Right lobe of liver (tissue), 4 donors: ENCODE data around the gene COL16A1.

Experiments used
- CTCF ChIP-seq, 4 donors: fragments of 200-600 bp in 3 of 4; fragments of 450-650 bp in 1 of 4; IDR thresholded peaks; one replicate each; pipeline versions ENCODE4 v1.5.1 to v1.8.0; 2016 to 2022; ENCODE audit warnings: antibody characterized with exemption in 4 of 4, mild to moderate bottlenecking in 2 of 4
- POLR2A ChIP-seq: fragments of 450-650 bp; IDR thresholded peaks from one replicate; pipeline ENCODE4 v1.6.1; 2017; ENCODE audit warnings: antibody characterized with exemption, mild to moderate bottlenecking
- donor health status: DM: no; HTN: no; CAD: no.
- donor health status: DM: no; HTN: no; CAD: no.
- donor health status: DM: no; HTN: yes; CAD: no.

- TF ChIP-seq CTCF (IDR thresholded peaks at IDR 0.05) (no peak), POLR2A (no peak)
Observed at GRCh38 chr1:31678681-31679080, 25.1 kb downstream of the COL16A1 start.
